ENCODE data around the gene LIN7B.

DNA sequence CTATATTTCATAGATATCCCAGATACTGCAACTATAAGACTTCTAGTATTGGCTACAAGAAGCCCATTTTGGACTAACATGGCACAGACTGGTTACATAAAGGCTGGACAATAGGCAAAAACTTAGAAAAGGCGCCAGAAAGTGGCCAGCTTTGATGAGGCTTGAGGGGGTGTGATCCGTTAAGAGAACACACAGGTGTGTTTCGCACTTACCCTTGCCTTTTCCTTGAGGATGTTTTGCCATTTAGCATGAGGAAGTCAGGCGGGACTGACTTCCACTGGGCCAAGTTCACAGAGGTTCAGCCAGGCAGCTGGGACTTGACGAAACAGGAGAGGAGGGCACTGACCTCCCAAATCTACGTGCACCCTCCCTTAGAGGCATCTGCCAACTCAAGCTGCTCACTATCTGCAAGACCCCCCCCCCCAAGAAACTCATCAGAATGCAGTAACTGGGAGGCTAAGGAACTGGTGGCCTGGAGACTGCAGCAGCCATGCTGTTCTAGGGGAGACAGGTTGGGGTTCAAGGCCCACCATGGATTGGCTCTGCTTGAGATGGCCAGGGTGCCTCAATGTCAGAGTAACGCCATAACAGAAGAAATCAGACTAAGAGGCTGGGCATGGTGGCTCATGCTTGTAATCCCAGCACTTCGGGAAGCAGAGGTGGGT, 4.5 kb upstream of the LIN7B start:
- TF ChIP-seq, protein P1, sequence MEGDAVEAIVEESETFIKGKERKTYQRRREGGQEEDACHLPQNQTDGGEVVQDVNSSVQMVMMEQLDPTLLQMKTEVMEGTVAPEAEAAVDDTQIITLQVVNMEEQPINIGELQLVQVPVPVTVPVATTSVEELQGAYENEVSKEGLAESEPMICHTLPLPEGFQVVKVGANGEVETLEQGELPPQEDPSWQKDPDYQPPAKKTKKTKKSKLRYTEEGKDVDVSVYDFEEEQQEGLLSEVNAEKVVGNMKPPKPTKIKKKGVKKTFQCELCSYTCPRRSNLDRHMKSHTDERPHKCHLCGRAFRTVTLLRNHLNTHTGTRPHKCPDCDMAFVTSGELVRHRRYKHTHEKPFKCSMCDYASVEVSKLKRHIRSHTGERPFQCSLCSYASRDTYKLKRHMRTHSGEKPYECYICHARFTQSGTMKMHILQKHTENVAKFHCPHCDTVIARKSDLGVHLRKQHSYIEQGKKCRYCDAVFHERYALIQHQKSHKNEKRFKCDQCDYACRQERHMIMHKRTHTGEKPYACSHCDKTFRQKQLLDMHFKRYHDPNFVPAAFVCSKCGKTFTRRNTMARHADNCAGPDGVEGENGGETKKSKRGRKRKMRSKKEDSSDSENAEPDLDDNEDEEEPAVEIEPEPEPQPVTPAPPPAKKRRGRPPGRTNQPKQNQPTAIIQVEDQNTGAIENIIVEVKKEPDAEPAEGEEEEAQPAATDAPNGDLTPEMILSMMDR (IDR thresholded peaks at IDR 0.05), result no peak
- TF ChIP-seq POLR2AphosphoS5 (IDR thresholded peaks at IDR 0.05; ENCODE audit: insufficient read depth in 1 of 2, low read depth in 1 of 2), result no peak
- TF ChIP-seq POLR2A (IDR thresholded peaks at IDR 0.05), result no peak
